ENCODE measurements around the gene NF1. TPM values are rescaled to one million over a fixed set of nuclear protein-coding genes. Genes with fewer than 3 reads are reported as not detected.

The NF1 gene
- total RNA-seq, 2 experiments from 2014 or later = 22.1 to 26.2 TPM

- ChIA-PET POLR2A (no interaction called here), CTCF (no interaction called here)
- ATAC-seq = no peak
- Mint-ChIP-seq H3K9me3 (ENCODE audit: low read depth) (no peaks in the 10 kb centered on the region), H3K4me1 (no peaks in the 10 kb centered on the region), H3K36me3 (ENCODE audit: low read depth) (no peaks in the 10 kb centered on the region), H3K27ac (no peak overlapping the region), H3K4me3 (no peak overlapping the region), H3K27me3 (no peaks in the 10 kb centered on the region)
- no peak for DNase-seq
- intact Hi-C loops (cut with DNase I, micrococcal nuclease) = no loop called here
Observed at GRCh38 chr17:31413874-31414549, 319.2 kb downstream of the NF1 start.

- H3K4me1 Mint-ChIP-seq = no peaks in the 10 kb centered on the region
- ChIA-PET POLR2A (no interaction called here), CTCF (interaction anchor here (1.2 kb wide), 1 partner anchor 10 kb away, joined by 4 read pairs; no protein-coding TSS in a partner anchor)
- H3K36me3 Mint-ChIP-seq (ENCODE audit: low read depth) = no peaks in the 10 kb centered on the region
- H3K9me3 Mint-ChIP-seq (ENCODE audit: low read depth) = no peaks in the 10 kb centered on the region
- H3K27me3 Mint-ChIP-seq = no peaks in the 10 kb centered on the region
- no peak for DNase-seq
- H3K27ac Mint-ChIP-seq = no peak overlapping the region
- H3K4me3 Mint-ChIP-seq = no peak overlapping the region
- intact Hi-C loops (cut with DNase I, micrococcal nuclease) = no loop called here
- ATAC-seq = no peak
Observed at GRCh38 chr17:31414550-31414918, 319.8 kb downstream of the NF1 start.

GRCh38 chr17:31415004-31415454, 320.3 kb downstream of the NF1 start:
- H3K4me3 Mint-ChIP-seq = no peak overlapping the region
- H3K27ac Mint-ChIP-seq = no peak overlapping the region
- CTCF ChIA-PET = interaction anchor here (1.2 kb wide), 1 partner anchor 10 kb away, joined by 4 read pairs; no protein-coding TSS in a partner anchor
- H3K36me3 Mint-ChIP-seq (ENCODE audit: low read depth) = no peaks in the 10 kb centered on the region
- no peak for ATAC-seq
- H3K9me3 Mint-ChIP-seq (ENCODE audit: low read depth) = no peaks in the 10 kb centered on the region
- POLR2A ChIA-PET = no interaction called here
- H3K27me3 Mint-ChIP-seq = no peaks in the 10 kb centered on the region
- H3K4me1 Mint-ChIP-seq = no peaks in the 10 kb centered on the region
- DNase-seq = no peak
- intact Hi-C loops (cut with DNase I, micrococcal nuclease) = no loop called here

GRCh38 chr17:31415640-31416502, 321.1 kb downstream of the NF1 start:
- Mint-ChIP-seq H3K27me3 (no peaks in the 10 kb centered on the region), H3K36me3 (ENCODE audit: low read depth) (no peaks in the 10 kb centered on the region), H3K4me3 (no peak overlapping the region), H3K4me1 (no peaks in the 10 kb centered on the region), H3K27ac (no peak overlapping the region), H3K9me3 (ENCODE audit: low read depth) (no peaks in the 10 kb centered on the region)
- intact Hi-C loops (cut with DNase I, micrococcal nuclease) = no loop called here
- DNase-seq (no peak), ATAC-seq (no peak)
- CTCF ChIA-PET = interaction anchor here (1.2 kb wide), 1 partner anchor 11 kb away, joined by 4 read pairs; no protein-coding TSS in a partner anchor
- POLR2A ChIA-PET = interaction anchor here (0.6 kb wide), 1 partner anchor 585 kb away, joined by 4 read pairs; no protein-coding TSS in a partner anchor

GRCh38 chr17:31416503-31416923, 321.7 kb downstream of the NF1 start:
- ChIA-PET POLR2A (interaction anchor here (0.6 kb wide), 1 partner anchor 586 kb away, joined by 4 read pairs; no protein-coding TSS in a partner anchor), CTCF (interaction anchor here (0.6 kb wide), 1 partner anchor 199 kb away, joined by 3 read pairs; no protein-coding TSS in a partner anchor)
- no peaks in the 10 kb centered on the region for H3K9me3 Mint-ChIP-seq (ENCODE audit: low read depth)
- H3K4me3 Mint-ChIP-seq = no peak overlapping the region
- H3K36me3 Mint-ChIP-seq (ENCODE audit: low read depth) = no peaks in the 10 kb centered on the region
- no peak overlapping the region for H3K27ac Mint-ChIP-seq
- no peaks in the 10 kb centered on the region for H3K4me1 Mint-ChIP-seq
- ATAC-seq (no peak), DNase-seq (no peak)
- no peaks in the 10 kb centered on the region for H3K27me3 Mint-ChIP-seq
- intact Hi-C loops (cut with DNase I, micrococcal nuclease) = no loop called here

- Mint-ChIP-seq H3K27me3 (no peaks in the 10 kb centered on the region), H3K4me1 (no peaks in the 10 kb centered on the region), H3K4me3 (no peak overlapping the region), H3K36me3 (ENCODE audit: low read depth) (no peaks in the 10 kb centered on the region), H3K27ac (no peak overlapping the region), H3K9me3 (ENCODE audit: low read depth) (peaks cover 1% of the 10 kb centered on the region)
- ATAC-seq (no peak), DNase-seq (no peak)
- CTCF ChIA-PET = interaction anchor here (0.6 kb wide), 1 partner anchor 199 kb away, joined by 3 read pairs; no protein-coding TSS in a partner anchor
- intact Hi-C loops (cut with DNase I, micrococcal nuclease) = no loop called here
- POLR2A ChIA-PET = no interaction called here
Observed at GRCh38 chr17:31417051-31417792, 322.4 kb downstream of the NF1 start.

GRCh38 chr17:31418773-31419350, 324.1 kb downstream of the NF1 start:
- Mint-ChIP-seq H3K4me3 (no peak overlapping the region), H3K4me1 (no peaks in the 10 kb centered on the region), H3K9me3 (ENCODE audit: low read depth) (peaks cover 4% of the 10 kb centered on the region), H3K27me3 (no peaks in the 10 kb centered on the region), H3K36me3 (ENCODE audit: low read depth) (no peaks in the 10 kb centered on the region), H3K27ac (no peak overlapping the region)
- CTCF ChIA-PET = no interaction called here
- POLR2A ChIA-PET = no interaction called here
- DNase-seq = no peak
- ATAC-seq = no peak
- intact Hi-C loops (cut with DNase I, micrococcal nuclease) = no loop called here

GRCh38 chr17:31422443-31422842, 327.7 kb downstream of the NF1 start:
- H3K27ac Mint-ChIP-seq = no peak overlapping the region
- intact Hi-C loops (cut with DNase I, micrococcal nuclease) = no loop called here
- ATAC-seq (no peak), DNase-seq (no peak)
- ChIA-PET POLR2A (no interaction called here), CTCF (interaction anchor here (0.8 to 1.8 kb wide), 3 partner anchors 26 to 102 kb away, joined by 3 to 4 read pairs (median 4); no protein-coding TSS in a partner anchor)
- no peaks in the 10 kb centered on the region for H3K36me3 Mint-ChIP-seq (ENCODE audit: low read depth)
- no peaks in the 10 kb centered on the region for H3K4me1 Mint-ChIP-seq
- peaks cover 4% of the 10 kb centered on the region for H3K27me3 Mint-ChIP-seq
- H3K9me3 Mint-ChIP-seq (ENCODE audit: low read depth) = peaks cover 4% of the 10 kb centered on the region
- no peak overlapping the region for H3K4me3 Mint-ChIP-seq

- H3K4me3 Mint-ChIP-seq = no peak overlapping the region
- peaks cover 8% of the 10 kb centered on the region for H3K27me3 Mint-ChIP-seq
- no peaks in the 10 kb centered on the region for H3K4me1 Mint-ChIP-seq
- peaks cover 4% of the 10 kb centered on the region for H3K9me3 Mint-ChIP-seq (ENCODE audit: low read depth)
- intact Hi-C loops (cut with DNase I, micrococcal nuclease) = no loop called here
- POLR2A ChIA-PET = no interaction called here
- H3K27ac Mint-ChIP-seq = no peak overlapping the region
- CTCF ChIA-PET = interaction anchor here (0.6 kb wide), 1 partner anchor 431 kb away, joined by 3 read pairs; no protein-coding TSS in a partner anchor
- DNase-seq = no peak
- ATAC-seq = no peak
- no peaks in the 10 kb centered on the region for H3K36me3 Mint-ChIP-seq (ENCODE audit: low read depth)
Observed at GRCh38 chr17:31424944-31425281, 330.1 kb downstream of the NF1 start.

- H3K4me3 Mint-ChIP-seq = no peak overlapping the region
- ATAC-seq (no peak), DNase-seq (no peak)
- intact Hi-C loops (cut with DNase I, micrococcal nuclease) = no loop called here
- no peak overlapping the region for H3K27ac Mint-ChIP-seq
- peaks cover 8% of the 10 kb centered on the region for H3K27me3 Mint-ChIP-seq
- H3K9me3 Mint-ChIP-seq (ENCODE audit: low read depth) = peaks cover 4% of the 10 kb centered on the region
- no peaks in the 10 kb centered on the region for H3K4me1 Mint-ChIP-seq
- ChIA-PET POLR2A (no interaction called here), CTCF (interaction anchor here (0.6 kb wide), 1 partner anchor 431 kb away, joined by 3 read pairs; no protein-coding TSS in a partner anchor)
- no peaks in the 10 kb centered on the region for H3K36me3 Mint-ChIP-seq (ENCODE audit: low read depth)
Observed at GRCh38 chr17:31425282-31426040, 330.7 kb downstream of the NF1 start.

Measured in activated CD4-positive, alpha-beta T cell treated with anti-CD3 and anti-CD28 coated beads for 36 hours (primary cell).